ENCODE results near the gene TRPM6.

The TRPM6 gene

GRCh38 chr9:74753650-74754049, 134.1 kb downstream of the TRPM6 start:
- in situ Hi-C loops (cut with HindIII; ENCODE audit: low pct_unique_long_range_greater_than_20kb, low sequenced_read_pairs): no loop called here
- no peak for TF ChIP-seq JUND (IDR thresholded peaks at IDR 0.05; ENCODE audit: low read depth)
- DNase-seq (ENCODE audit: low read depth in 1 of 2, low spot score in 1 of 2): no peak

DNA sequence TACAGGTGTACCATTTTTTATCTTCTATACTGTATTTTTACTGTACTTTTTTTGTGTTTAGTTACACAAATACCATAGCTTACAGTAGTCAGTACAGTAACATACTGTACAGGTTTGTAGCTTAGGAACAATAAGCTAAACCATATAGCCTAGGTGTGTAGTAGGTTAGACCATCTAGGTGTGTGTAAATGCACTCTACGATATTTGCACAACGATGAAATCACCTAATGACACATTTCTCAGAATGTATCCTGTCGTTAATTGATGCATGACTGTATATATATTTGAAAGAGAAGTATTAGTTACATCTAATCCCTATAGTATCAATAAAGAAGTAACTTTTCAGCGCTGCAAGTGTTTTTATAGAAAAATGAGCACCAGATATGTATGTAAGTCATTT, 138.8 kb downstream of the TRPM6 start:
- in situ Hi-C loops (cut with HindIII; ENCODE audit: low pct_unique_long_range_greater_than_20kb, low sequenced_read_pairs): no loop called here
- DNase-seq (ENCODE audit: low read depth in 1 of 2, low spot score in 1 of 2): no peak
- TF ChIP-seq JUND (IDR thresholded peaks at IDR 0.05; ENCODE audit: low read depth): no peak

- in situ Hi-C loops (cut with HindIII; ENCODE audit: low pct_unique_long_range_greater_than_20kb, low sequenced_read_pairs): no loop called here
- TF ChIP-seq JUND (IDR thresholded peaks at IDR 0.05; ENCODE audit: low read depth): no peak
- peak; percentile 36 to 70 for DNase-seq (ENCODE audit: low read depth in 1 of 2, low spot score in 1 of 2)
Measured at GRCh38 chr9:74742792-74743730, 144.7 kb downstream of the TRPM6 start.

DNA sequence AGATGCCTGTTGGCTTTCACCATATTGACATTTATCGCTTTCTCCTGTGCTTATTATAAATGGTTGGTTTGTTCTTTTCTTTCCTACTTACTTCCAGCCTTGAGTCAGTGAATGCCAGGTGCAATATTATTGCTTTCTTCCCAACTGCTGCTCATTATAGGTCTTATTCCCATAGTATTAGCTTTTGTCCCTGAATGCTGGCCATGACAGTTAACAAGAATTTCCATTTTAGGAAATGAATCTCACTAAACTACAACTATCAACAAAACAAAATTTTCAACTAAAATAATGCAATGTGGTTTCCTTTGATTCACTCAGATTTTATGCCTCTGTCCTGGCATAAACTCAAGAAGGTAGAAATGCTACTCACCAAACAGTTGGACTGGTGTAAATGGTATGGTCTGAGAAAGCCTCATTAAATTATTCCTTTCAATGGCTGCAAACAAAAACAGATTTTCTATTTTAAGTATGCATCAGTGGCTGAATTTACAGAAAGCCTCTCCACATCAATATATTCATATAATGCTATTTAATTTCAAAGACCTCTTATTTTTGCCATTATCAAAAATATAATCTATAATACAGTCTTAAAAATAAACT, 145.4 kb downstream of the TRPM6 start:
- no peak for TF ChIP-seq JUND (IDR thresholded peaks at IDR 0.05; ENCODE audit: low read depth)
- DNase-seq (ENCODE audit: low read depth in 1 of 2, low spot score in 1 of 2): no peak
- in situ Hi-C loops (cut with HindIII; ENCODE audit: low pct_unique_long_range_greater_than_20kb, low sequenced_read_pairs): no loop called here

DNA sequence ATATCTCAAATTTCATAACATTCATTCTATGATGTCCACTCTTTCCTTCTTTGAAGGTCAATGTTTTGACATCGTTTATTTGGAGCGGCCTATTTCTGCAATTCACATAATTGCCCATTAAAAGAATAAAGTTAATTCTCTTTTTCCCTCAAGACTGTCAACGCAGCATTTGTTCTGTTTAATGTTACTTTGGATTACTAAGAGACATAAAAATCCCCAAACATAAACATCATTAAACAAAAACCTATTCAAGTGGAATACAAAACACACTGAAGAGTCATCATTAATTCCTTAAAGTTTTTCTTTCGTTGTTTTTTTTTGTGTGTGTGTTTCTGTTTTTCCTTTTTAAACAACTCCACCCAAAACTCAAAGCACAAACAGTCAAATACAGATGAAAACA, 151.1 kb downstream of the TRPM6 start:
- TF ChIP-seq JUND (IDR thresholded peaks at IDR 0.05; ENCODE audit: low read depth): no peak
- in situ Hi-C loops (cut with HindIII; ENCODE audit: low pct_unique_long_range_greater_than_20kb, low sequenced_read_pairs): no loop called here
- DNase-seq (ENCODE audit: low read depth in 1 of 2, low spot score in 1 of 2): no peak

DNA sequence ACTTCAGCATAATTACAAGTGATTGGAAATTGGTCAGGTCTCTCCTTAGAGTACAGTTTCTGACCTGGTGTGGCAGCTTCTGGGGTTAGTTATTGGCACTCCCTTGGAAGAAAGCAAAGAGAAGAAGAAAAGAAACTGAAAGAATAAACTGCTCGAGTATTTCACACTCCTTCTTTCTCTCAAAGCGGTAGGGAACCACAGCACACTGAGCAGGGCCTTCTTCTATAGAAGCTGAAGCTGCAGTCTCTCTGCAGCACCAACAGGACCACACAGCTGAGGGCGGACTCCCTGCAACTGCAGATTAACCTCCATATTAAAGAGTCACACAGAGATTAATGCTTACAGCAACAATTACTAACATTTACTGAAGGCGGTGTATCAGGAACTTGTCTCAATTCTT, 152.0 kb downstream of the TRPM6 start:
- in situ Hi-C loops (cut with HindIII; ENCODE audit: low pct_unique_long_range_greater_than_20kb, low sequenced_read_pairs): no loop called here
- TF ChIP-seq JUND (IDR thresholded peaks at IDR 0.05; ENCODE audit: low read depth): no peak
- DNase-seq (ENCODE audit: low read depth in 1 of 2, low spot score in 1 of 2): no peak

- no peak for TF ChIP-seq JUND (IDR thresholded peaks at IDR 0.05; ENCODE audit: low read depth)
- DNase-seq (ENCODE audit: low read depth in 1 of 2, low spot score in 1 of 2): no peak
- in situ Hi-C loops (cut with HindIII; ENCODE audit: low pct_unique_long_range_greater_than_20kb, low sequenced_read_pairs): no loop called here
Measured at GRCh38 chr9:74729136-74729695, 158.5 kb downstream of the TRPM6 start.

- in situ Hi-C loops (cut with HindIII; ENCODE audit: low pct_unique_long_range_greater_than_20kb, low sequenced_read_pairs): no loop called here
Measured at GRCh38 chr9:74728176-74728575, 159.5 kb downstream of the TRPM6 start.

GRCh38 chr9:74726581-74726980, 161.1 kb downstream of the TRPM6 start:
- in situ Hi-C loops (cut with HindIII; ENCODE audit: low pct_unique_long_range_greater_than_20kb, low sequenced_read_pairs): no loop called here
- no peak for DNase-seq (ENCODE audit: low read depth in 1 of 2, low spot score in 1 of 2)
- TF ChIP-seq JUND (IDR thresholded peaks at IDR 0.05; ENCODE audit: low read depth): no peak

More at GRCh38 chr9:74728176-74728575, 159.5 kb downstream of the TRPM6 start:
- DNase-seq (ENCODE audit: low read depth in 1 of 2, low spot score in 1 of 2): no peak
- TF ChIP-seq JUND (IDR thresholded peaks at IDR 0.05; ENCODE audit: low read depth): no peak

- DNase-seq (ENCODE audit: low read depth in 1 of 2, low spot score in 1 of 2): no peak
- in situ Hi-C loops (cut with HindIII; ENCODE audit: low pct_unique_long_range_greater_than_20kb, low sequenced_read_pairs): no loop called here
- no peak for TF ChIP-seq JUND (IDR thresholded peaks at IDR 0.05; ENCODE audit: low read depth)
Measured at GRCh38 chr9:74724317-74724716, 163.4 kb downstream of the TRPM6 start.

DNA sequence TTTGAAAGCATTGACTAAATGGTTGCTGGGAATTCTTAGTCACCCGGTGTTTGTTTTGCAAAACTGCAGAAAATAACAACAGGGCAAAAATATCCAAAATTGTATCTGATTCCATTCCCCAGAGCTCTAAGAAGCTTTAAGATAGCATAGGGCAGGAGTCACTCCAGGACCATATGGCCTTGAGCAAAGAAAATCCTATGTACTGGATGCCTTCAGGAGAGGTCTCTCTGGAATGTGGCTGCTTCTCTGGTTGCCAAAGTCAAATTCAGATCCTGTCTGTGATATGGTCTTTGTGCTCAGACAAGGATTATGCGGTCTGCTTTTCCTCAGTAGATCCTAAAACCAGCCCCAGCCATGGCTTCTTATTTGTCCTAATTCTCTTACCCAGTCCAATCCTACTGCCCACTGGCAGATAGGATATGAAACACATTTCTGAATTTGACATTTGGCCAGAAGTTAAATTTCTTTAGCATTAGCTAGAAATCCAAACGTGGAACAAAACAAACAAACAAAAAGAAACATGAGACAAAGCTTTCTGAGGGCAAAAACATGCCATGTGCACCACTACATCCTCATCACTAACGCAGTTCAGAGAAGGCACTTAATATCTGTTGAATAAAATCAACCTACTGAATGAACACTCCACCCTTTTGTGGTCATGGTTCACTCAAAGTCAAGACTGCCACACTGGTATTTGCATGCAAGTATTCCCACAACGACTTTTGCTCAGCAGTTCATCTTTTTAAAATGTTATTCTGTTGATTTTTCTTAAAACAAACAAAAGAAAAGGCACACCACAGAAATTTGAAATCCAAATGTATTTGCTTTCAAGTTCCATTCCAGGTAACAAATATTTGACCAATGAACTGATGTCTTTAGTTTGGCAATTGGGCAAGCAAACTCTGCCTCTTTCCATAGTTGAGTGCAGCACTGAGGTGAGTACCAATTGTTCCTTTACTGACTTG, 165.7 kb downstream of the TRPM6 start:
- TF ChIP-seq JUND (IDR thresholded peaks at IDR 0.05; ENCODE audit: low read depth): no peak; the same call in 1 of the 2 replicates
- DNase-seq (ENCODE audit: low read depth in 1 of 2, low spot score in 1 of 2): peak; percentile 16 to 92
- in situ Hi-C loops (cut with HindIII; ENCODE audit: low pct_unique_long_range_greater_than_20kb, low sequenced_read_pairs): no loop called here

- in situ Hi-C loops (cut with HindIII; ENCODE audit: low pct_unique_long_range_greater_than_20kb, low sequenced_read_pairs): no loop called here
- no peak for DNase-seq (ENCODE audit: low read depth in 1 of 2, low spot score in 1 of 2)
- no peak for TF ChIP-seq JUND (IDR thresholded peaks at IDR 0.05; ENCODE audit: low read depth)
Measured at GRCh38 chr9:74719306-74719705, 168.4 kb downstream of the TRPM6 start.
